ENCODE measurements around the gene CSNK1A1. TPM values are rescaled to one million over a fixed set of nuclear protein-coding genes. Genes with fewer than 3 reads are reported as not detected.

Gene CSNK1A1
- total and polyA plus RNA-seq, 2 donors from 2014 or later, result 63.9 to 221 TPM

DNA sequence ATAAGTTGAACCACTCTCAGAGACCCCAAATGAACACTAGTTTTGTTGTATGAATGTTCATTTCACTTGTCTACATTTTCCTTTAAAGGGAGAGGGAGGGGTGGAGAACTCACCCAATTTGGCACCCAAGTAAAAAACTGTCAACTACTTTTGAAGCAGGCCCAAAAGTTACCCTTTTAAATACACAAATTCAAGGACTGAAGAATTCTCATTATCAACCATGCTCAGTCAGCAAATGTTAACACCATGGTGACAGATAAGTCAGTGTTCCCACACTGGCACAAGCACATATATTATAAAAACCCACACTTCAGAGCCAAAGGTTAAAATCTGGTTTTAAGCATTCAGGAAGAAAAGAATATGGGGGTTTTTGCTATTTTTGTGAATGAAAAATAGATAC is 31.6 kb downstream of the CSNK1A1 start:
- Histone ChIP-seq H3K27me3 (ENCODE audit: control insufficient read depth, insufficient read depth, low read length) (no peaks in the 10 kb centered on the region), H3K9me3 (ENCODE audit: control insufficient read depth in 2 of 3, insufficient read depth in 1 of 3, low read length in 3 of 3) (no peaks in the 10 kb centered on the region), H3K36me3 (ENCODE audit: control insufficient read depth in 2 of 3, insufficient read depth in 3 of 3, low read length in 3 of 3) (peaks cover 3 to 24% (median 4%) of the 10 kb centered on the region in 3 donors), H3K4me1 (ENCODE audit: control insufficient read depth in 2 of 3, insufficient read depth in 2 of 3, low read depth in 1 of 3, low read length in 3 of 3) (peaks cover 0 to 34% (median 5%) of the 10 kb centered on the region in 3 donors), H3K27ac (ENCODE audit: low read depth in 2 of 2, low read length in 2 of 2) (no peak overlapping the region), H3K9ac (ENCODE audit: low read length in 3 of 3) (no peak overlapping the region), H3K4me3 (ENCODE audit: low read length in 3 of 3) (no peak overlapping the region)
- TF ChIP-seq, protein P1, sequence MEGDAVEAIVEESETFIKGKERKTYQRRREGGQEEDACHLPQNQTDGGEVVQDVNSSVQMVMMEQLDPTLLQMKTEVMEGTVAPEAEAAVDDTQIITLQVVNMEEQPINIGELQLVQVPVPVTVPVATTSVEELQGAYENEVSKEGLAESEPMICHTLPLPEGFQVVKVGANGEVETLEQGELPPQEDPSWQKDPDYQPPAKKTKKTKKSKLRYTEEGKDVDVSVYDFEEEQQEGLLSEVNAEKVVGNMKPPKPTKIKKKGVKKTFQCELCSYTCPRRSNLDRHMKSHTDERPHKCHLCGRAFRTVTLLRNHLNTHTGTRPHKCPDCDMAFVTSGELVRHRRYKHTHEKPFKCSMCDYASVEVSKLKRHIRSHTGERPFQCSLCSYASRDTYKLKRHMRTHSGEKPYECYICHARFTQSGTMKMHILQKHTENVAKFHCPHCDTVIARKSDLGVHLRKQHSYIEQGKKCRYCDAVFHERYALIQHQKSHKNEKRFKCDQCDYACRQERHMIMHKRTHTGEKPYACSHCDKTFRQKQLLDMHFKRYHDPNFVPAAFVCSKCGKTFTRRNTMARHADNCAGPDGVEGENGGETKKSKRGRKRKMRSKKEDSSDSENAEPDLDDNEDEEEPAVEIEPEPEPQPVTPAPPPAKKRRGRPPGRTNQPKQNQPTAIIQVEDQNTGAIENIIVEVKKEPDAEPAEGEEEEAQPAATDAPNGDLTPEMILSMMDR (IDR thresholded peaks at IDR 0.05; ENCODE audit: borderline replicate concordance, extremely low read depth, insufficient read depth), result no peak
- FAIRE-seq (no peak), DNase-seq (no peak)
- intact Hi-C loops (cut with DNase I), result no loop called here

DNA sequence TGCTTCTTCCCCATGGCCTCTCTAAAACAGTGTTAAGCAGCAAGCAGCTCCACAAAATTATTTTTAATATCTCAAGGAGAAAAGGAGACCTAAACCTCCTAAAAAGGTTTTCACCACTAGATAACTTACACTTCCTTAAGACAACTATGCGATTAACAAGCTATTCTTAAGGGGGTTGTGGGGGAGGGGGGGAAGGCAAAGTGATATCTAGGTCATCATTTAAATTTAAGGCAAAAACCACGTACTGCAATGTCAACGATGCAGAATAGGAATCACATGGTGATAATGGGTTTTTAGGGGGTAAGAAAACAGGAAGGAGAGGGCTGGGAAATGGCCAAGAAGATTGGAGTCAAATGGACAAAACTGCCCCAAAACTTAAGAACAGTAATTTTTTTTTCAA is 32.6 kb downstream of the CSNK1A1 start:
- FAIRE-seq, result no peak
- DNase-seq, result no peak
- Histone ChIP-seq H3K27me3 (ENCODE audit: control insufficient read depth, insufficient read depth, low read length) (no peaks in the 10 kb centered on the region), H3K9ac (ENCODE audit: low read length in 3 of 3) (no peak overlapping the region), H3K36me3 (ENCODE audit: control insufficient read depth in 2 of 3, insufficient read depth in 3 of 3, low read length in 3 of 3) (peaks cover 0 to 16% (median under 1%) of the 10 kb centered on the region in 3 donors), H3K4me1 (ENCODE audit: control insufficient read depth in 2 of 3, insufficient read depth in 2 of 3, low read depth in 1 of 3, low read length in 3 of 3) (peaks cover 0 to 32% (median 5%) of the 10 kb centered on the region in 3 donors), H3K9me3 (ENCODE audit: control insufficient read depth in 2 of 3, insufficient read depth in 1 of 3, low read length in 3 of 3) (no peaks in the 10 kb centered on the region), H3K27ac (ENCODE audit: low read depth in 2 of 2, low read length in 2 of 2) (no peak overlapping the region), H3K4me3 (ENCODE audit: low read length in 3 of 3) (no peak overlapping the region)
- TF ChIP-seq, protein P1 (IDR thresholded peaks at IDR 0.05; ENCODE audit: borderline replicate concordance, extremely low read depth, insufficient read depth), result no peak
- intact Hi-C loops (cut with DNase I), result no loop called here

DNA sequence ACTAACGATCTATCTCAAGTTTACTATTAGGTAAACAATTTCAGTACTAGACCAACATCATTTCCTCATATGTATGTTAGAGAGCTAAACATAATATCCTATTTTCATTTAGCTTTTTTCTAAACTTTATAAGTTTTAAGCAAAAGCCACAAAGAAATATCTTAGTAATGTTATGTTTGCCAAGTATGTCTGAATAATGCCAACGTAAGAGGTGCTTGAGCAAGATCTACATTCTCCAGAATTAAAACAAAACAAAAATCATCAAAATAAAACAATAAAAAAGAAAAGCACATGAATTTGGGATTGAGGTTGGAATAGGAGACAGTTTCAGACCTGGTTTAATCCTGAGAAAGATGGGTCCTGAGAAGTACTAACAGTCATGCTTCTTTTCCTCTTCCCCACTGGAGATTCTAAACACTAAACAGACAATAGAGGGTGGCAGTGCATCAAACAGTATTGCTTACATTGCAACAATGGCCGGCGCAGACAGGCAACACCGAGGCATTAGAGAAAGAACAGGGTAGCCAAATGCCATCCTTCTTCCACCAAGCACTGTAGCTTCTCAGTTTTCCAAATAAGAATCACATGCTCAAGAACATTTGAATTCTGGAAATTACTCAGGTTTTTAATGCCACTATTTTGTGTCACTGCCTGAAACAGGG is 33.6 kb downstream of the CSNK1A1 start:
- no peak for DNase-seq
- peaks cover 0 to 32% (median 5%) of the 10 kb centered on the region in 3 donors for H3K4me1 ChIP-seq (ENCODE audit: control insufficient read depth in 2 of 3, insufficient read depth in 2 of 3, low read depth in 1 of 3, low read length in 3 of 3)

More for the DNA sequence above, 33.6 kb downstream of the CSNK1A1 start:
- Histone ChIP-seq H3K36me3 (ENCODE audit: control insufficient read depth in 2 of 3, insufficient read depth in 3 of 3, low read length in 3 of 3) (peaks cover 2 to 7% (median 3%) of the 10 kb centered on the region in 3 donors), H3K4me3 (ENCODE audit: low read length in 3 of 3) (no peak overlapping the region), H3K27ac (ENCODE audit: low read depth in 2 of 2, low read length in 2 of 2) (no peak overlapping the region), H3K9ac (ENCODE audit: low read length in 3 of 3) (no peak overlapping the region), H3K27me3 (ENCODE audit: control insufficient read depth, insufficient read depth, low read length) (no peaks in the 10 kb centered on the region), H3K9me3 (ENCODE audit: control insufficient read depth in 2 of 3, insufficient read depth in 1 of 3, low read length in 3 of 3) (no peaks in the 10 kb centered on the region)
- intact Hi-C loops (cut with DNase I), result no loop called here
- TF ChIP-seq, protein P1 (IDR thresholded peaks at IDR 0.05; ENCODE audit: borderline replicate concordance, extremely low read depth, insufficient read depth), result no peak
- FAIRE-seq, result no peak

All from kidney (tissue), 14 donors.